Epithelial cell of esophagus (primary cell): ENCODE data around the gene ZNF511.

ENCODE experiments used
- DNase-seq: peaks from one replicate; pipeline ENCODE4 v3.0.0; 2010; ENCODE audit warnings: low read depth
- H3K4me3 ChIP-seq: 2 replicates; pipeline ENCODE4 v1.5.1; 2011; ENCODE audit warnings: mild to moderate bottlenecking, low read length, control low read depth
- CTCF ChIP-seq: IDR thresholded peaks from 2 replicates; pipeline ENCODE4 v1.5.1; 2011; ENCODE audit warnings: low read depth, mild to moderate bottlenecking, low read length, control low read depth, inconsistent platforms; ENCODE audit not compliant: insufficient read depth; ENCODE audit errors: missing control alignments

The ZNF511 gene

GRCh38 chr10:133343558-133343957 lies 34.8 kb downstream of the ZNF511 start:
- DNase-seq, result no peak
- H3K4me3 ChIP-seq, result no peak overlapping the region
- TF ChIP-seq CTCF, result no peak

- no peak for TF ChIP-seq CTCF
- no peak for DNase-seq
- H3K4me3 ChIP-seq, result no peak overlapping the region
These were observed 35.5 kb downstream of the ZNF511 start for GRCh38 chr10:133344236-133344635.

- TF ChIP-seq CTCF, result no peak
- no peak for DNase-seq
- H3K4me3 ChIP-seq, result no peak overlapping the region
These were observed 37.7 kb downstream of the ZNF511 start for GRCh38 chr10:133346413-133346812.

GRCh38 chr10:133347710-133348517 lies 39.2 kb downstream of the ZNF511 start:
- H3K4me3 ChIP-seq, result no peak overlapping the region
- DNase-seq, result no peak
- no peak for TF ChIP-seq CTCF

GRCh38 chr10:133349160-133349568 lies 40.5 kb downstream of the ZNF511 start:
- no peak for DNase-seq
- no peak for TF ChIP-seq CTCF
- no peak overlapping the region for H3K4me3 ChIP-seq

- no peak for TF ChIP-seq CTCF
- H3K4me3 ChIP-seq, result no peak overlapping the region
- no peak for DNase-seq
These were observed 40.9 kb downstream of the ZNF511 start for GRCh38 chr10:133349577-133350011.

- DNase-seq, result no peak
- no peak for TF ChIP-seq CTCF
- no peak overlapping the region for H3K4me3 ChIP-seq
These were observed 41.7 kb downstream of the ZNF511 start for GRCh38 chr10:133350283-133350949.
